Effector CD4-positive, alpha-beta T cell (primary cell): ENCODE data around the gene CENPN.

Source experiments
- DNase-seq: peaks from one replicate; pipeline ENCODE4 v3.0.0-alpha.2; 2020

The CENPN gene

GRCh38 chr16:80992676-80993293 lies 14.2 kb upstream of the CENPN start:
- no peak for DNase-seq

- no peak for DNase-seq
Measured at GRCh38 chr16:80993307-80993706, 13.7 kb upstream of the CENPN start.

- no peak for DNase-seq
Measured at GRCh38 chr16:80993834-80994233, 13.2 kb upstream of the CENPN start.

GRCh38 chr16:80994451-80994850 lies 12.6 kb upstream of the CENPN start:
- DNase-seq = no peak

- no peak for DNase-seq
Measured at GRCh38 chr16:80996688-80997138, 10.3 kb upstream of the CENPN start.

GRCh38 chr16:80997139-80997798 lies 9.7 kb upstream of the CENPN start:
- DNase-seq = no peak

- no peak for DNase-seq
Measured at GRCh38 chr16:80997964-80998620, 8.9 kb upstream of the CENPN start.

- DNase-seq = no peak
Measured at GRCh38 chr16:81000873-81001272, 6.1 kb upstream of the CENPN start.

- no peak for DNase-seq
Measured at GRCh38 chr16:81001330-81001729, 5.7 kb upstream of the CENPN start.

- no peak for DNase-seq
Measured at GRCh38 chr16:81003064-81003463, 4.0 kb upstream of the CENPN start.

- DNase-seq = no peak
Measured at GRCh38 chr16:81003610-81004460, 3.2 kb upstream of the CENPN start.

GRCh38 chr16:81004646-81005353 lies 2.2 kb upstream of the CENPN start:
- DNase-seq = peak; percentile 34

GRCh38 chr16:81005610-81006161 lies 1.3 kb upstream of the CENPN start:
- DNase-seq = no peak

- DNase-seq = peak; percentile 64
Measured at GRCh38 chr16:81006211-81006812, 702 bp upstream of the CENPN start.

GRCh38 chr16:81008505-81008789 lies 1.4 kb downstream of the CENPN start:
- DNase-seq = no peak

- DNase-seq = no peak
Measured at GRCh38 chr16:81012974-81013373, 6.0 kb downstream of the CENPN start.

GRCh38 chr16:81014672-81015071 lies 7.7 kb downstream of the CENPN start:
- no peak for DNase-seq

- DNase-seq = no peak
Measured at GRCh38 chr16:81018496-81018895, 11.5 kb downstream of the CENPN start.

GRCh38 chr16:81026429-81026828 lies 19.4 kb downstream of the CENPN start:
- DNase-seq = no peak

- DNase-seq = no peak
Measured at GRCh38 chr16:81029930-81030604, 23.1 kb downstream of the CENPN start.

- DNase-seq = peak; percentile 83
Measured at GRCh38 chr16:81035398-81035974, 28.5 kb downstream of the CENPN start, which contains the start of gene ATMIN. Gene ATMIN (plus strand): TSS chr16:81035842. CDS start chr16:81035871, 29 bp downstream.
